DMS153 treated with DMSO at 0.1 percent for 48 hours (cell line): ENCODE data around the gene TXNDC11.

ENCODE experiments used
- DNase-seq: peaks from one replicate; lab custom pipeline; 2025; ENCODE audit not compliant: unreplicated experiment; lab: John Stamatoyannopoulos, UW

The TXNDC11 gene

GRCh38 chr16:11722468-11722808, 20.2 kb downstream of the TXNDC11 start:
- no peak for DNase-seq

GRCh38 chr16:11721781-11722467, 20.7 kb downstream of the TXNDC11 start:
- no peak for DNase-seq

GRCh38 chr16:11719762-11720161, 22.9 kb downstream of the TXNDC11 start:
- no peak for DNase-seq

GRCh38 chr16:11719171-11719570, 23.5 kb downstream of the TXNDC11 start:
- DNase-seq, result no peak

- DNase-seq, result no peak
These were observed 24.8 kb downstream of the TXNDC11 start for GRCh38 chr16:11717811-11718210.

GRCh38 chr16:11716336-11716735, 26.3 kb downstream of the TXNDC11 start:
- DNase-seq, result no peak

- no peak for DNase-seq
These were observed 27.3 kb downstream of the TXNDC11 start for GRCh38 chr16:11715246-11715947.

GRCh38 chr16:11712122-11712521, 30.5 kb downstream of the TXNDC11 start:
- DNase-seq, result no peak

- no peak for DNase-seq
These were observed 31.0 kb downstream of the TXNDC11 start for GRCh38 chr16:11711662-11712061.

- no peak for DNase-seq
These were observed 34.2 kb downstream of the TXNDC11 start for GRCh38 chr16:11708421-11708820.

- DNase-seq, result no peak
These were observed 34.9 kb downstream of the TXNDC11 start for GRCh38 chr16:11707679-11708197.

GRCh38 chr16:11706180-11706742, 36.4 kb downstream of the TXNDC11 start:
- no peak for DNase-seq

GRCh38 chr16:11705311-11706025, 37.2 kb downstream of the TXNDC11 start:
- DNase-seq, result no peak

GRCh38 chr16:11700264-11701029, 42.2 kb downstream of the TXNDC11 start:
- DNase-seq, result no peak

- no peak for DNase-seq
These were observed 43.3 kb downstream of the TXNDC11 start for GRCh38 chr16:11699234-11699894.

- no peak for DNase-seq
These were observed 44.4 kb downstream of the TXNDC11 start for GRCh38 chr16:11698271-11698689.

GRCh38 chr16:11697319-11697718, 45.3 kb downstream of the TXNDC11 start:
- DNase-seq, result no peak

GRCh38 chr16:11696266-11697012, 46.2 kb downstream of the TXNDC11 start:
- DNase-seq, result no peak

GRCh38 chr16:11692651-11693050, 50.0 kb downstream of the TXNDC11 start:
- no peak for DNase-seq

GRCh38 chr16:11692171-11692570, 50.5 kb downstream of the TXNDC11 start:
- no peak for DNase-seq
